Left lung (tissue), 10 donors: ENCODE data around the gene RSAD2. TPM values are rescaled to one million over a fixed set of nuclear protein-coding genes. Genes with fewer than 3 reads are reported as not detected.
"Not testable (repeated sequence)": the region's sequence is repeated elsewhere in the genome, so short reads cannot be mapped to it uniquely, and the experiment has no call there.

Experiments used
- ATAC-seq: fragments of 200-7000 bp; cut with Tn5 transposase; one replicate; pipeline ENCODE4 v1.9.1; 2020; ENCODE audit warnings: moderate library complexity
- DNase-seq, 4 donors: peaks; one replicate each; pipeline ENCODE4 v3.0.0-alpha.2; 2013 to 2020
- H3K27ac ChIP-seq, 2 donors: fragments of 200-600 bp; sonication (generic) in 1 of 2; one replicate each; pipeline versions ENCODE4 v1.5.0 to v1.8.0; 2020 to 2021
- H3K27me3 ChIP-seq, 2 donors: fragments of 200-600 bp; sonication (generic) in 1 of 2; one replicate each; pipeline versions ENCODE4 v1.5.0 to v1.8.0; 2020 to 2021
- H3K36me3 ChIP-seq, 2 donors: fragments of 200-600 bp; sonication (generic) in 1 of 2; one replicate each; pipeline versions ENCODE4 v1.5.0 to v1.8.0; 2020 to 2021
- H3K4me1 ChIP-seq, 2 donors: fragments of 200-600 bp; one replicate each; pipeline ENCODE4 v1.8.0; 2021
- H3K4me3 ChIP-seq, 2 donors: fragments of 200-600 bp; sonication (generic) in 1 of 2; one replicate each; pipeline versions ENCODE4 v1.5.0 to v1.8.0; 2020 to 2021; ENCODE audit warnings: mild to moderate bottlenecking in 1 of 2
- H3K9me3 ChIP-seq, 2 donors: fragments of 200-600 bp; sonication (generic) in 1 of 2; one replicate each; pipeline versions ENCODE4 v1.5.0 to v1.8.0; 2020 to 2021
- CTCF ChIP-seq, 2 donors: fragments of 200-600 bp; sonication (generic) in 1 of 2; IDR thresholded peaks; one replicate each; pipeline versions ENCODE4 v1.5.0 to v1.8.0; 2021; ENCODE audit warnings: antibody characterized with exemption in 2 of 2
- intact Hi-C, 2 donors: fragments of 100-400 bp; cut with DNase I; formaldehyde crosslinking; loops; one replicate each; pipeline versions ENCODE4 v1.11.2 to v1.14.2; 2022
- polyA plus RNA-seq, 6 donors: library from polyadenylated mRNA; unstranded; fragments of 120-200 nt; gene quantifications; one replicate each; pipeline ENCODE4 v1.2.1, GENCODE V29; 2013; ENCODE audit not compliant: insufficient read length in 6 of 6
- total RNA-seq, 2 donors: library from RNA; stranded (reverse); fragmentation: NEBNext Ultra II Directional; extraction: Animal tissue kit (Norgen Biotek cat#: 25700); gene quantifications; one replicate each; pipeline ENCODE4 v1.2.1, GENCODE V29; 2021
- donor health status: DM: no; HTN: yes; CAD: no.
- donor health status: DM: no; HTN: no; CAD: no.

RSAD2 gene
- total and polyA plus RNA-seq, 8 donors, result 3.5 to 23.1 (median 4.8) TPM

GRCh38 chr2:6896930-6897759 lies 19.6 kb downstream of the RSAD2 start:
- peaks cover 0 to 31% of the 10 kb centered on the region in 2 donors for H3K36me3 ChIP-seq
- peak; percentile 79 for ATAC-seq
- DNase-seq, result peak in 1 of 4 donors; percentile 50

GRCh38 chr2:6902581-6902980 lies 25.0 kb downstream of the RSAD2 start:
- ATAC-seq, intact Hi-C loops: not testable (repeated sequence)

More at GRCh38 chr2:6896930-6897759, 19.6 kb downstream of the RSAD2 start:
- Histone ChIP-seq H3K27me3 (no peaks in the 10 kb centered on the region), H3K4me3 (no peak overlapping the region), H3K27ac (no peak overlapping the region), H3K9me3 (no peaks in the 10 kb centered on the region), H3K4me1 (no peaks in the 10 kb centered on the region)
- peak; percentile 44 to 52 for TF ChIP-seq CTCF (IDR thresholded peaks at IDR 0.05)
- intact Hi-C loops, result no loop called here

GRCh38 chr2:6905668-6906067 lies 28.1 kb downstream of the RSAD2 start:
- no peak for DNase-seq
- no peak overlapping the region for H3K4me3 ChIP-seq
- no peak overlapping the region for H3K27ac ChIP-seq
- no peaks in the 10 kb centered on the region for H3K27me3 ChIP-seq
- no peaks in the 10 kb centered on the region for H3K9me3 ChIP-seq
- H3K4me1 ChIP-seq, result no peaks in the 10 kb centered on the region
- H3K36me3 ChIP-seq, result no peaks in the 10 kb centered on the region
- ATAC-seq, result no peak
- intact Hi-C loops, result no loop called here
- TF ChIP-seq CTCF (IDR thresholded peaks at IDR 0.05), result no peak

More at GRCh38 chr2:6902581-6902980, 25.0 kb downstream of the RSAD2 start:
- DNase-seq, H3K36me3 ChIP-seq, H3K4me1 ChIP-seq, H3K27me3 ChIP-seq, H3K9me3 ChIP-seq, H3K4me3 ChIP-seq, H3K27ac ChIP-seq: not testable (repeated sequence)

GRCh38 chr2:6906165-6906741 lies 28.7 kb downstream of the RSAD2 start:
- ATAC-seq (no peak), DNase-seq (no peak)
- intact Hi-C loops, result no loop called here
- Histone ChIP-seq H3K4me3 (no peak overlapping the region), H3K4me1 (no peaks in the 10 kb centered on the region), H3K27me3 (no peaks in the 10 kb centered on the region), H3K36me3 (no peaks in the 10 kb centered on the region), H3K9me3 (no peaks in the 10 kb centered on the region), H3K27ac (no peak overlapping the region)
- TF ChIP-seq CTCF (IDR thresholded peaks at IDR 0.05), result no peak

- H3K27ac ChIP-seq, result no peak overlapping the region
- intact Hi-C loops, result no loop called here
- no peak for ATAC-seq
Observed at GRCh38 chr2:6908291-6908690, 30.7 kb downstream of the RSAD2 start.

More at GRCh38 chr2:6908291-6908690, 30.7 kb downstream of the RSAD2 start:
- H3K36me3 ChIP-seq, result no peaks in the 10 kb centered on the region
- no peaks in the 10 kb centered on the region for H3K4me1 ChIP-seq
- no peaks in the 10 kb centered on the region for H3K27me3 ChIP-seq
- DNase-seq, result no peak
- no peak for TF ChIP-seq CTCF (IDR thresholded peaks at IDR 0.05)
- no peaks in the 10 kb centered on the region for H3K9me3 ChIP-seq
- no peak overlapping the region for H3K4me3 ChIP-seq
